ENCODE data around the gene LRRC49.

DNA sequence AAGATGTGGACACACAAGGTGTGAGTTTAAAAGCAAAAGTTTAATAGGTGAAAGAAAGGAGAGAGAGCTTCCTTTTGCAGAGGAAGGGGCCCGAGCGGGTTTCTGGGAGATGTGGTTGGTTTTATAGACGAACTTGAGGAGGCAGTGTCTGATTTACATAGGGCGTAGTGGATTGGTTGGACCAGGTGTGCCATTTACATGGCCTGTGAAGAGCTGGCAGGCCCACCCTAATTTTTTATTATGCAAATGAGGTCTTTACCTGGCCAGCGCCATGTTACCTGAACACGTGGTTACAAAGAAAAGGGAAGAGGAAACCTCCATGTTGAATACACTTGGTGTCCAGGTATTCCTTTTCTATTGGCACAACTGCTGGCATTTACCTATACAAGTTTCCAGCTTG lies 179.8 kb downstream of the LRRC49 start:
- TF ChIP-seq POLR2AphosphoS5 (IDR thresholded peaks at IDR 0.05): no peak
- TF ChIP-seq, protein P1, sequence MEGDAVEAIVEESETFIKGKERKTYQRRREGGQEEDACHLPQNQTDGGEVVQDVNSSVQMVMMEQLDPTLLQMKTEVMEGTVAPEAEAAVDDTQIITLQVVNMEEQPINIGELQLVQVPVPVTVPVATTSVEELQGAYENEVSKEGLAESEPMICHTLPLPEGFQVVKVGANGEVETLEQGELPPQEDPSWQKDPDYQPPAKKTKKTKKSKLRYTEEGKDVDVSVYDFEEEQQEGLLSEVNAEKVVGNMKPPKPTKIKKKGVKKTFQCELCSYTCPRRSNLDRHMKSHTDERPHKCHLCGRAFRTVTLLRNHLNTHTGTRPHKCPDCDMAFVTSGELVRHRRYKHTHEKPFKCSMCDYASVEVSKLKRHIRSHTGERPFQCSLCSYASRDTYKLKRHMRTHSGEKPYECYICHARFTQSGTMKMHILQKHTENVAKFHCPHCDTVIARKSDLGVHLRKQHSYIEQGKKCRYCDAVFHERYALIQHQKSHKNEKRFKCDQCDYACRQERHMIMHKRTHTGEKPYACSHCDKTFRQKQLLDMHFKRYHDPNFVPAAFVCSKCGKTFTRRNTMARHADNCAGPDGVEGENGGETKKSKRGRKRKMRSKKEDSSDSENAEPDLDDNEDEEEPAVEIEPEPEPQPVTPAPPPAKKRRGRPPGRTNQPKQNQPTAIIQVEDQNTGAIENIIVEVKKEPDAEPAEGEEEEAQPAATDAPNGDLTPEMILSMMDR (IDR thresholded peaks at IDR 0.05): no peak
